GM18870 (cell line): Measurements from ENCODE around the gene COMMD6.

ENCODE experiments used
- ATAC-seq: cut with Tn5 transposase; IDR thresholded peaks from one replicate; pipeline ENCODE4 v1.9.1; 2021; ENCODE audit warnings: moderate library complexity; ENCODE audit not compliant: unreplicated experiment

Gene COMMD6

DNA sequence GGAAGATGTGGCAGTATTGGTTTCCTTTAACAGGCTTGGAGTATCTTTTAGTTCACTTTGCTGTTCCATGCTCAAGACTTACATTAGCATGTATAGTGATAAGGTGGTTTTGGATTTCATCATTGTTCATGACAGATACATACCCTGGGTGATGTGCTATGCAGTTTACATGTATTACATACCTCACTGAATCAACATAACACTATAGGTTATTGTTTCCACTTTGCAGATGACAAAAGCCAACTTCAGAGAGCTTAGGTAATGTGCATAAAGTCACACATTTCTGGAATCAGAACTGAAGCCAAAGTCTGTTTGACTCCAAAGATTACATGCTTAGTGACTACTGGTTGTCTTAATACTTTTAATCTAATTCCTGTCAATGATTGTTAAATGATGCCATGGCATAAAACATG, 7.1 kb downstream of the COMMD6 start:
- no peak for ATAC-seq

DNA sequence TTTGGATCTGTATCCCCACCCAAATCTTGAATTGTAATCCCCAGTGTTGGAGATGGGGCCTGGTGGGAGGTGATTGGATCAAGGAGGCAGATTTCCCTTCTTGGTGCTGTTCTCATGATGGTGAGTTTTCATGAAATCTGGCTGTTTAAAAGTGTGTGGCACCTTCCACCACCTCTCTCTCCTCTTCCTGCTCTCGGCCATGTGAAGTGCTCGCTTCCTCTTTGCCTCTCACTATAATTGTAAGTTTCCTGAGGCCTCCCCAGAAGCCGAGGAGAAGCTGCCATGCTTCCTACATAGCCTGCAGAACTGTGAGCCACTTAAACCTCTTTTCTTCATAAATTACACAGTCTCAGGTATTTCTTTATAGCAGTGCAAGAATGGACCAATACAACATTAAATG, 15.7 kb downstream of the COMMD6 start:
- no peak for ATAC-seq

DNA sequence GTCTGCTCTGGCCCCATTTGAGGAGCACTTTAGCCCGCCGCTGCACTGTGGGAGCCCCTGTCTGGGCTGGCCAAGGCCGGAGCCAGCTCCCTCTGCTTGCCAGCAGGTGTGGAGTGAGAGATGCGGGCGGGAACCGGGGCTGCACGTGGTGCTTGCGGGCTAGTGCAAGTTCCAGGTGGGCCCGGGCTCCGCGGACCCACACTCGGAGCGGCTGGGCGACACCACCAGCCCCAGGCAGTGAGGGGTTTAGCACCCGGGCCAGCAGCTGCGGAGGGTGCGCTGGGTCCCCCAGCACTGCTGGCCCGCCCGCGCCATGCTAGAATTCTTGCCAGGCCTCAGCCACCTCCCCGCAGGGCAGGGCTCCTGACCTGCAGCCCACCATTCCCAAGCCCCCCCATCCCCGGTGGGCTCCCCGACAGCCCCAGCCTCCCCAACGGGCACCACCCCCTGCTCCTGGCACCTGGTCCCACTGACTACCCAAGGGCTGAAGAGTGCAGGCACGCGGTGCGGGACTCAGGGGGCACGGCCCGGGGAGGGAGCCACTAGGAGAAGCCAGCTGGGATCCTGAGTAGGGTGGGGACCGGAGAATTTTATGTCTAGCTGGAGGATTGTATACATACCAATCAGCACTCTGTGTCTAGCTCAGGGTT, 19.1 kb downstream of the COMMD6 start:
- ATAC-seq = no peak

DNA sequence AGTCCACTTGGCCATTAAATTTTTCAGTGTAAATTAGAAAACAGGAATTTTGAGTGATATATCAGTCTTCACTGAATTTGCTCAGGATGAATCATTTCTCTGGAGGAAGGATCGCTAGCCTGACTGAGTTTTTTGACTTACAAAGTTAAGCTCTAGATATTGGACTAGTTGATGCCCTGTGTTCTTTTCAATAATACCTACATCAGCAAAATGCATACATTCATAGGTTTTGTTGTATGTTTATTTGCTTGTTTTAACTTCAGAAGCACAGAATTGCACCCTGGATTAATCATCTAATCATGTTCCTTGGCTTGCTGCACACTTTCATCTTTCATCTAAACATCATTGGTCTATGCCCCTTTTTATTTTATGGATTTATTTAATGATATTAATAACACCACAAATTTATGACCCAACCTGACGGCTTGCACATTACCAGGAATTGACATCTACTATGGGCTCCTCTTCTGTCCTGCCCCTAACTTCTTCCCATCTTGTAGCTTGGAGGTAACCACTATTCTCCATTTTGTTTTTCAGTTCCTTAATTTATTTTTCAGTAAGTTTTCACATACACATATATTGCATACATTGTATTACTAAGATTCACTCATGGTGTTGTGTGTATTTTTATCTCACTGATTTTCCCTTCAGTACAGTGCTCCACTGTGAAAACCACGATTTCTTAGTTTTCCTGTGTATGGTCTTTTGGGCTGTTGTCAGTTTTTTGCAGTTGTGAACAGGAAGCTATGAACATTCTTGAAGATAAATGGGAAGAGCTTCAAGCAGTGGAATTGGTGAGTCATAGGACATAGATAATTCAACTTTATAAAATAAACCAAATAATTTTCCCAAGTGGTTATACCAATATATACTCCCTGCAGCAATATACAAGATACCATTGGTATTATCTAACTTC, 23.3 kb downstream of the COMMD6 start:
- no peak for ATAC-seq

DNA sequence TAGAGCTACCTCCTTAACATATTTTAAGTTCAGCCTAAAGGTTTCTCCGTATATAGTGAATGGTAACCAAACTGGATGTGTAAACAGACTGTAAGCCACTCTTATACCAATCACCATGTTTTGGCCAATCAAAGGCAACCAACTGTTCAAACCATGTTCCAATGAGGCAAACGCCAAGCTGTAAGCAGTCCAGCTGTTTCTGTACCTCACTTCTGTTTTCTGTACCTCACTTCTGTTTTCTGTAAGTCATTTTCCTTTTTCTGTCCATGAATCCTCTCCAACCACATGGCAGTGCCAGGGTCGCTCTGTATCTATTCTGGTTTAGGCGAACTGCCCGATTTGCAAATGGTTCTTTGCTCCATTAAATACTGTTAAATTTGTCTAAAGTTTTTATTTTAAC, 24.4 kb downstream of the COMMD6 start:
- no peak for ATAC-seq

DNA sequence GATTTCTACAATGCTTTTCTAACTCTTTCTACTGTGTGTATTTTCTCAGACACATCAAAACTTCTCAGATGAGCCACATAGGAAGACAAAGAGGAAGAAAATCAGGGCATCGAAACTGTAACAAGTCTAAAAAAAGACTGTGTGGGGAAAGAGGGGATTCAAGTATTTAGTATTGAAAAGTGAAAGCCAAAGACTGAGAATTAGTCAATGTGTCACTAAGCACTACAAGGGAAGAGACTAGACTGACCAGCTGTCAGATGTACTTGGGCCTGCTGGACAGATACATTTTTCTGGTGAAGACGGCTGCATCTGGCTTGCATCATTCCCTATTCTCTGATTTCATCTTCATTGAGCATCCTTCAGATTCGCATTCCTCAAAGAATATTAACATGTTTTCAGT, 25.4 kb downstream of the COMMD6 start:
- ATAC-seq = peak; percentile 95

DNA sequence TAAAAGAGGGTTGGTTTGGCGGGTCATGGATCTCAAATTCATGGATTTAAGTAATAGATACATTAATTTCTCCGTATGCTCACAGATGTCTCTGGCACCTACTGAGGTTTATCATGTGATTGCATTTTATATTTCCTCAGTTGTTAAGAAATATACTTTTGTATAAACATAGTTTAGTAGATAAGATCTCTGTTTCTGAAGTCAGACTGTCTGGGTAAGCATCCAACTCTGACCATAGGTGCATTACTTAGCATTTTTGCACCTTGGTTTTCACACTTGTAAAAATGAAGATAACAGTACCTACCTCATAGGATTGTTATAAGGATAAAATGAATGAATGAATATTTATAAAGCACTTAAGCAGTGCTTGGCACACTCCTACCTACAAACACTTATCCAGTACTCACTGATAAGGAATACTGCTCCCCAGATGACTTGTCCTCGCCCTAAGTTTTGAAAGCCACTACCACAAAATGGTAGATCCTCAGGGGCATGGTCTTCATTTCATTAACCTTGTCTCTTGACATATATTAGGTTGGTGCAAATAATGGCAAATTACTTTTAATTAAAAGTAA, 26.5 kb downstream of the COMMD6 start:
- ATAC-seq = no peak

DNA sequence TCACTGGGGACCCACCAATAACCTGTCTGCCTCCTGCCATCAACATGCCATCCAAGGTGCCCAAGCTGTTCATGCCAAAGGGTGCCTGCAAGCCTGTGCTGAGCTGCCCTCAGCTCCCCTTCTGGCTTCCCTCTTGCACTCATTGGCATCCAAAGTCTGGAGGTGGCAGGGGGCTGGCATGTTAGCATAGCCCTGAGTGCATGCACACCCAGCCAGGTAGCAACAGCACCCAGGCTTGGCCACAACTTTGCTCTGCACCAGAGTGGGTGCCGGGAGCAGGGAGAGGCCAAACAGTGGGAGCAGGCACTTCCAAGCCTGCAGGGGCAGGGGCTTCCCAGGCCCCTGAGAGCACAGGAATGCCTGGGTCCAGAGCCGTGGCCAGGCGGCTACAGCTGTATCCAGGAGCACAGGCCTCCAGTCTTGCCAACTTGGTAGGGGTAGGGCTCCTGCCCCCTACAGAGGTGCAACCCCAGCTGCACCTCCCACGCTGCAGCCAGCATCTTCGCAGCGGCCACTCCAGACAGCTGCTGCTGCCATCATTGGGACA, 29.6 kb downstream of the COMMD6 start:
- ATAC-seq = no peak

DNA sequence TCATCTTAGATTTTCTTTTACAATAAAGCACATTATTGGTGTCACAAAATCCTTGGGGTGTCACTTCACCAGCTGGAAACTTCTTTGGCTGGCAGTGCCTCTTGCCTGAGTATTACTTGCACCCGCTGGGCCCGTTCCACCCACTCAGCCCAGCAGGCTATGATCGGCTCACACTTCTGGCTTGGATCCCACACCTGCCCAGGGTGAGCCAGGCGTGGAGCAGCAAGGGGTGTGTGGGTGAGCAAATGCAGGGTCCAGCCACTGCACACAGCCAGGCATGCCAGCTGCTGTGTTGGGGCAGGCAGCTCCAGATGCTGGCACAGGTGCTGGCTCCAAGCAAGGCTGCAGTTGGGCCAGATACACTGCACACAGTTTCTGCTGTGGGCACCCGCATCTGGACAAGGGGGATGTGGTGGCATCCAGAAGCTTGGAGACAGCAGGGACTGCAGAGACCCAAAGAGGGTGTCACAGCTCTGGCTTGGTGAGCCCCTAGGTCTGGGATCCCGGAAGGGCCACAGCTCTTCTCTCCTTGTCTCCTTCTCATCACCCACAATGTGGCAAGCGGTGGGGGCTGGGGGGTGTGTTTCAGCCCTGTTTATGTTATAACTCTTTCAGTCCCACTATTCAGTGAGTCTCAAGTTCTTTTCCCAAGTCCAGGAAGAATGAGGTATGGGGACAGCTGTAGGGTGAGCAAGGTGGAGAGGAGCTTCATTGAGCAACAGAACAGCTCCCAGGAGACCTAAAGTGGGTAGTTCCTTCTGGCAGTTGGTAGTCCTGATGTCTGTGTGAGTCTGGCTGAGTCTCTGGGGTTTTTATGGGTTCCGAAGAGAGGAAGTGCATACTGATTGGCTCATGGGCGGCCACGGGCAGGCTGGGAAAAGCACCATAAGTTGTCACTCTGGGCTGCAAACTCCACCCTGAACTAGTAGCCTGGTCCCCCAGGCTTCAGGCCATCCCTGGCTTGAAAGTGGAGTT, 30.3 kb downstream of the COMMD6 start:
- no peak for ATAC-seq

DNA sequence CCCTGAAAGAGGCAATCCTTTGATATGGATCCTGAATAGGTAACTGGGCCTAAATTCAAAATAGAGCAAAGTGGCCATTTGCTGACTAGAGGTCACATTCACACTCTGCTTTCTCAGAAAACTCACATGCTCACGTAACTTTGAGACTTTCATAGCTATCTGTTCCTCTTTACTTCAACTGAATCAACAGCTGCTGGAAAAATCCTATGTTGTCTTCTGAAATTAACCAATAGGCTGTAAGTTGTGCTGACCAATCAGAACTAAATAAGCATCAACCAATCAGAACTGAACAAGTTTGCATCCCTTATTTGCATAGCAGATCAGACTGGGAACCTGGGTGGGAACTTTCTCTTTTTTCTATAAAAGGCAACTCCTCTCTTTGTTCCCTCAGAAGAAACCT, 31.6 kb downstream of the COMMD6 start:
- no peak for ATAC-seq

DNA sequence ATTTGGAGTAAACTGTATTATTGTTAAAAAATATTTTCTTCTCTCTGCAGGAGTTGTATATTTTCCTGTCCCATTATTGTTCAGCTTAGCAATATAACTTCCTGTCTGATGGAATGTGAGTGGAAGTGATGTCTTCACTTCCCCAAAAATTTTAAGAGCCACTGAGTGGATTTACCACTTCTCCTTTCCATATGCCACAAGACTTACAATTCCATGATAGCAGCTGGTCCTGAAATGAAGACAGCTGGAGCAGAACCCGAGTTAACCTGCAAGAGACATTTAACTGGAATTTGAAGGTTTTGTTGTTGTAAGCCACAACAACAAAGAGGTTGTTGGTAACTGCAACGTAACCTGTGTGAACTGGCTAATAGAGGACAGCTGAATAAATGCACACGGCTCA, 32.3 kb downstream of the COMMD6 start:
- ATAC-seq = no peak

DNA sequence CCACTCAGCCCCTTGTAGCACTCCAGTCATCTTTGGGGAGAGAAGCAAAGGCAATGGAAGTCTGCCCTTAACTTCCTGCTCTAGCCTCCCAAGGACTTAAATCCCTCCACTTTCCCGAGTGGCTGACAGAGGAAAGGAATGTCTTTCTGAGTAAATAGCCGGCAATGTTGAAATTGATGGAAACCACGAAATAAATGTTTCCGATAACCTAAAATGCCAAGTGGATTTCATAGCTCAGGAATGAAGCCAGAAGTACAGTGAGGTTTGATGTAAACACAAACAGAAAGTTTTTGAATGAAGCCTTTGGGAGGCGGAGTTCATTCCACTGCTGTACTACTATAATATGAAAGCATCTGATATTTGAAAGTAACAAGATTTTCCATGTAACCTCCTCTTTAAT, 41.7 kb downstream of the COMMD6 start:
- no peak for ATAC-seq

DNA sequence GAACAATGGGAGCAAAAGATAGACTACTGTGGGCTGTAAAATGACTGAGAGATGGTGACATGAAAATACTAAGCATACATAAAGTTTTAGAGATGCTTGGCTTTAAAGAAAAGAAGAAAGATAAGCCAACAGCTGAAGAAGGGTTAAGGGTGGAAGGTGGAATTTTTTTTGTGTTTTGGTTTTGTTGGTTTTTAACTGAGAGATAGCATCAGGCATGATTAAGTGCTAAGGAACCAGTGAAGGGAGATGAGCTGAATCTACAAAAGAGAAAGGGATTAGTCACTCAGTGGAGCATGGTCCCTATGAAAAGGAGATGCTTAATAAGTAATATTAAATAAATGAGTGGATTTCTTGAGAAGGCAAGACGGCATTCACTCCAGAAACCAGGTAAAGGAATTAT, 43.1 kb downstream of the COMMD6 start:
- no peak for ATAC-seq

DNA sequence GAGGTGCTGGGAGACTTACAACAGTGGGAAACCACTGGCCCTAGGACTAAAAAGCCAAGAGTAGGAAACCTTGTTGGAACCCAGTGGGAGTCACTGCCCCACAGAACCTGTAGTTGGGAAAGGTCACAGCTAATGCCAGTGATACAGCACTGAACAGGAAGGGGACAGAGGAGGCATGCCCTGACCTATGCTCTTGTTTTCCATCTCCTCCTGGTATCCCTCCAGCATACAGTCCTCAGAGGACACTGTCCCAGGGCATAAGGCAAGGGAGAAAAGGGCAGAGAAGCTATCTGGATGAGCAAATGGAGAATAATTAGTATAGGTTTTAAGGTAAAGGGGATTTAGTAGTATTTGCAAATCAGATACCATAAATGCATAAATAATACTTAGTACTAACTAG, 44.5 kb downstream of the COMMD6 start:
- no peak for ATAC-seq

DNA sequence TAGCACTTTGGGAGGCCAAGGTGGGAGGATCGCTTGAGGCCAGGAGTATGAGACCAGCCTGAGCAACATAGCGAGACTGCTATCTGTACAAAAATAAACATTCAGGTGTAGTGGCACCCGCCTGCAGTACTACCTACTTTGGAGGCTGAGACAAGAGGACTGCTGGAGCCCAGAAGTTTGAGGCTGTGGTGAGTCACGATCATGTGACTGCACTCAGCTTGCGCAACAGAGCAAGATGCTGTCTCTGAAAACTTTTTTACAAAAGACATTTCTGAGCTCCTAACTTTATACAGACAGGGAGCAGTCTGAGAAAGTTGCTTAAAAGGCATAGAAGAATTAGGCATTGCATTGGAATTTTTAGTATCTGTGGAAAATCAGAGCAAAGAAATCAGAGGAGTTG, 45.3 kb downstream of the COMMD6 start:
- ATAC-seq = no peak

DNA sequence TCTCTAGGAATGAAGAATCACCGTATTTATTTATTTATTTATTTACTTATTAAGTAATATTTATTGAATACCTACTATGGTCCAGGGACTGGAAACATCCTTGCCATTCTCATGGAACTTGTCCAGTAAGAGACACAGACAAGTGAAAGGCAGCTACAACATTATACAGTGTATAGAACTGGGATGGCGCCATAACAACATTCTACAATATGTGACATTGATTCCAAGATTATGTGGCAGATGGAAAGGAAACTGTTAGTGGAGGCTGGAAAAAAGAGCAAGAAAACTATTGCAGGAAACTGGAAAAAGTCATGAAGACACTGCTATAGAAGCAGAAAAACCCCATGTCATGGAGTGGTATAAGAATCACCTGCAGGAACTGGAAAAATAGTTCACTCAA, 46.3 kb downstream of the COMMD6 start:
- no peak for ATAC-seq

DNA sequence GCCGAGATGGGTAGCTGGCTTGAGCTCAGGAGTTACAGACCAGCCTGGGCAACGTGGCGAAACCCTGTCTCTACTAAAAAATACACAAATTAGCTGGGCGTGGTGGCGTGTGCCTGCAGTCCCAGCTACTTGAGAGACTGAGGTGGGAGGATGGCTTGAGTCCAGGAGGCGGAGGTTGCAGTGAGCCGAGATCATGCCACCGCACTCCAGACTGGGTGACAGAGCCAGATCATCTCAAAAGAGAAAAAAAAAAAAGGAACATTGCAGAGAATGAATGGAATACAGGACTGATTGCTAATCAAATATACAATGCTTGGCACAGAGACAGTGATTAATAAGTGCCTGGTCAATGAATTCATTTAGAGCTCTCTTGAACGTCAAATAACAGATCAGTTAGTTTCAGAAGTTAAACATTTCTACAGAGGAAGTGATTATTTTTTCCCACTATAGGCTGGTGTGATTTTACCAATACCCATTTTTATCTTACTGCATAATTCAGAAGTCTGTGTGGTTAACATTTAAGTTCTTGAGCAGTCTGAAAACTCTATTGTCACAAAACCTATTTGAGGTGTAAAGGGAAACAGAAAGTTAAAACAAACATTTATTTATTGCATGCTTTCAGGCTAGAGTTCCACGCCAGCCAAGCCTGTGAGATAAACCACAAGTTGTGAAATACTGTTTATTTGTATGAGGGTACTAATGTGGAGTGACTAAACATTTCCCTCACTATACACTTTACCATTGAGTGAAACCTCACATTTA, 48.0 kb downstream of the COMMD6 start:
- ATAC-seq = peak; percentile 95

DNA sequence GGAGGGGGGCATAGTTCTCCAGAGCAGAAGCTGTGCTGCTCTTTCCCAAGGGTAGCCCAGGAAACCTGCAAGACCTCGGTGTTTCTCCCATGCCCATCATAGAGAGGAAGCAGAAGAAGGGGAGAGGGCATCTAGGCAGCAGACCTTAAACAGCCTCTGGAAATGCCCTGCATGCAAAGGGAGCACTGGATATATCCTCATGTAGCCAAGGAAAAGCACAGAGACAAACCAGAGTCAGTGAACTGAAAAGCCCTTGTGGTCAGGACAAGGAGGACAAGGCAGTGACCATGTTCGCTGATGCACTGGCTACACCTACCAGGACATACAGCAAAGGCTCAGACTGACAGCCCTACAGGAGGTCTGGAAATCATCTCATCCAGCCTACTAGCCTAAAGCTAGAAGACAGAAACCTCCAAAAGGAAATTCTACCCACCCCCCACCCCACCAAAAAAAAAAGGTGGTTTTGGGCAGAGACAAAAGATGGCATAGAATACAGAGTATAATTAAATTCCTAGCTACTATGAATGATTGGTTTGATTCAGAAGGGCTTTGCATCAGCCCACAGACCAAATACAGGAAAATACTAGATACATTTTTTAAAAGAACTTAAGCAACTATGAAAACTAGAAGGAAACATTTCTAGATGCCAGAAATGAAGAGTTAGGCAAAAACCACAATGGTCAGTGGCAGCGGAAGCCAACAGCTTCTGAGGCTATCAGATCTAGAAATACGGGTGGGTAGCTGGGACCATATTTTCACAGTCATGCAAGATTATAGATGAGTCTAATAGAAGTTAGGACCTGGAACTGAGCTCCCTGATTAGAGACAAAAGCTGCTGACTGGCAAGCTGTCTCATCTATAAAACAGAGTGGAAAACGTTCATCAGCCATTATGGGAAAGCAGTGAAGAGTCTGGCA, 51.2 kb downstream of the COMMD6 start:
- no peak for ATAC-seq
